ENCODE results near the gene TM4SF20. TPM values are rescaled to one million over a fixed set of nuclear protein-coding genes. Genes with fewer than 3 reads are reported as not detected.

The TM4SF20 gene
- total RNA-seq, 2 donors from 2014 or later = not detected

DNA sequence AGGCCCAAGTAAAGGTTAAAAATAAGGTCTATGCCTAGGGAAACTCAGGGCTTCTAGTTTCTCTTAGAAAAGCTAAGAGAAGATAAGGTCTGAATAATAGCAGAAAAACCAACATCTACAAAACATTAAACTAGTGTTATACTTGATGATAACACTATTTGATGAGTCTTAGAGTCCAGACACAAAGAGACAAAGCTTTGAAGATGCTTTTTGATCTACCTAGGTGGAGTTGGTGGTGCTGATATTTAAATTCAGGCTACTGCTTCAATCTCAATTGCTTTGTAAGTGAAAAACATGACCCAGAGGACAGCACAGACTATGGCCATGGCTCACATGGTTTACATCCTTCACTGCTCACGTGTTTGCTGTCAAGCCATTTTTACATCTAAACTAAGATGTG is 65.8 kb downstream of the TM4SF20 start:
- peaks cover 0 to 4% of the 10 kb centered on the region in 2 donors for H3K9me3 Mint-ChIP-seq
- peaks cover 4 to 6% of the 10 kb centered on the region in 2 donors for H3K36me3 Mint-ChIP-seq
- no peak for ATAC-seq
- H3K27ac Mint-ChIP-seq = no peak overlapping the region
- no peak for DNase-seq (ENCODE audit: low spot score in 2 of 2)

DNA sequence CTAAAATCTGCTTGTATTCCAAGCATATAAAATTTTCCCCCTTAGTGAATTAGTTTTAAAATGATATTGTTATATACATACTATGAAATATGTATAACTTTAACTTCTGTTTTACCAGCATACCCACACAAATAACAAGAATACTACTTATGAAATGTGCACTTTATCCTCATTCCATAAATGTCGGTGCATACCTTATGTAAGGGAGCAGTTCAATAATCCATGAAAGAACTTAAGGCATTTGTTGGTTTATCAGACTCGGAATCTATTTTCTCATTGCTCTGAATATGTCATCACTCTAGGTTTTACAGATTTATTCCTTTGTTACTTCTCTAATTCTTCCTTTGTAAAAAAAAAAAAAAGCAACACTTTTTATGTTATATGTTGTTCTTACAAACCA is 66.5 kb downstream of the TM4SF20 start:
- no peak overlapping the region for H3K27ac Mint-ChIP-seq
- H3K36me3 Mint-ChIP-seq = peaks cover 3 to 4% of the 10 kb centered on the region in 2 donors
- H3K9me3 Mint-ChIP-seq = peaks cover 0 to 4% of the 10 kb centered on the region in 2 donors
- DNase-seq (ENCODE audit: low spot score in 2 of 2) (no peak), ATAC-seq (no peak)

Other genes with a start within 250 kb of the TM4SF20 start
- not detected for gene COL4A4, start 215.1 kb downstream of the TM4SF20 start, total RNA-seq
- not detected for gene COL4A3, start 214.7 kb downstream of the TM4SF20 start, total RNA-seq
- 10 to 100 TPM; 60.1 to 88.1 TPM for gene MFF, start 54.1 kb downstream of the TM4SF20 start, total RNA-seq
- not detected for gene SCYGR1, start 8.6 kb upstream of the TM4SF20 start, total RNA-seq
- 100 to 1,000 TPM in 1 of 2 donors, 10 to 100 TPM in 1; 63.3 to 219 TPM for gene AGFG1, start 92.8 kb upstream of the TM4SF20 start, total RNA-seq
- gene SCYGR2, start 219.6 kb upstream of the TM4SF20 start, total RNA-seq = not detected
- not detected for gene SCYGR3, start 235.5 kb upstream of the TM4SF20 start, total RNA-seq
- gene SCYGR4, start 238.2 kb upstream of the TM4SF20 start, total RNA-seq = not detected